Measurements from ENCODE around the gene SPATA31C2.
"Not testable (repeated sequence)": the region's sequence is repeated elsewhere in the genome, so short reads cannot be mapped to it uniquely, and the experiment has no call there.

The SPATA31C2 gene

DNA sequence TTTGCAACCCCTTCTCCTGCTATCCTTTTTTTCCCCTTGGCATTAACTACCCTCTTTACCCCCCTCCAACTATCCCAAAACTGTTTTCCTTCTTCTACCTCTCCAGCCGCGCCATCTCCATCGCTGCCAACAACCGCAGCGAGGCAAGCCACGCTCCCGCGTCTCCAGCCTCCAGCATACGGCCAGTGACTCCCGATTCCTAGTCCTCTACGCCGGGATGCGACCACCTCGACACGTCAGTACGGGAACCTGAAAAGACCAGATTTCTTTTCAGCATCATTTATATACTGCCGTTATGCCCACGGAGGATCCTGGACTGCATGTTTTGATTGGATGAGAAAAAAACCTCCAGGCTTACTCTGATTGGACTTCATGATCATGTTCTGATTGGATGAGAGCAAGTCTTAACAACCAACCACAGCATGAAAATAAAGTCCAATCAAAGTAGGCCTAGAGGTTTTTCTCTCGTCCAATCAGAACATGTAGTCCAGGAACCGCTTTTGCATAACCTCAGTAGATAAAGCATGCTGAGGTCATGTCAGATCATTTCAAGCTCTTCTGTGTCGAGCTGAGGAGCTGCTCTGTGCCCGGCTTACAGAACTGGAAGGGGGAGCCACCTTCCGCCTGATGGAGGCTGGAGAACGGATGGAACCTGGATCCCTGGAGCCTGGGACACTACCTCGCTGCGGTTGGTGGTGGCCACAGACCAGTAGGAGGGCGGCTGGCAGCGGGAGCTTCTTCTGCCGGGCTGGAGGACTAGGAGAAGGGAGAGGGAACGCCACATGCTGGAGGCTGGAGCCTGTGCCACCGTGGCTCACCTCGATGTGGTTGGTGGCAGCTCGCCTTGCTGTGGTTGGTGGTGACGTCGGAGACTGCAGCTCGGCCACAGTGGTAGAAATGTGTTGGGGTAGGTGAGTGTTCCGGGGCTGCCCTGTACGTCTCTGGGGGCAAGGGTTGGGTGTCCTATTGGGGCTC, 24.8 kb downstream of the SPATA31C2 start:
- not testable (repeated sequence) for H3K4me3 ChIP-seq (ENCODE audit: low read depth, low read length); DNase-seq (ENCODE audit: low read depth)

DNA sequence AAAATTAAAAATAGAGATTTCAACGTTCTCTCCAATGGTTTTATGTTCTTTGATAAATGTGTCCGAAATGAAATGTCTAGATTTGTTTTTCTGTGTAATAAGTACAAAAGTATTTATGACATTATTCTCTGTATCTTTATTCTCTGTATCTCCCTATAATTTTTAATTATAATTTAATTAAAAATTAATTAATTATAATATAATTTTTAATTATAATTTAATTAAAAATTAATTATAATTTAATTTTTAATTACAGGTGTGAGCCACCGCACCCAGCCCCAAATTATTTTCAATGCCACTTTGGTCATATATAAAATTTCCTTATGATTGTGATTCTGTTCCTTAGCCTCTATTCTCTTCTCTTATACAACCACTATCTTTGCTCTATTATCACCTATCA, 28.2 kb downstream of the SPATA31C2 start:
- no peak for DNase-seq (ENCODE audit: low read depth)
- TF ChIP-seq, protein P1, sequence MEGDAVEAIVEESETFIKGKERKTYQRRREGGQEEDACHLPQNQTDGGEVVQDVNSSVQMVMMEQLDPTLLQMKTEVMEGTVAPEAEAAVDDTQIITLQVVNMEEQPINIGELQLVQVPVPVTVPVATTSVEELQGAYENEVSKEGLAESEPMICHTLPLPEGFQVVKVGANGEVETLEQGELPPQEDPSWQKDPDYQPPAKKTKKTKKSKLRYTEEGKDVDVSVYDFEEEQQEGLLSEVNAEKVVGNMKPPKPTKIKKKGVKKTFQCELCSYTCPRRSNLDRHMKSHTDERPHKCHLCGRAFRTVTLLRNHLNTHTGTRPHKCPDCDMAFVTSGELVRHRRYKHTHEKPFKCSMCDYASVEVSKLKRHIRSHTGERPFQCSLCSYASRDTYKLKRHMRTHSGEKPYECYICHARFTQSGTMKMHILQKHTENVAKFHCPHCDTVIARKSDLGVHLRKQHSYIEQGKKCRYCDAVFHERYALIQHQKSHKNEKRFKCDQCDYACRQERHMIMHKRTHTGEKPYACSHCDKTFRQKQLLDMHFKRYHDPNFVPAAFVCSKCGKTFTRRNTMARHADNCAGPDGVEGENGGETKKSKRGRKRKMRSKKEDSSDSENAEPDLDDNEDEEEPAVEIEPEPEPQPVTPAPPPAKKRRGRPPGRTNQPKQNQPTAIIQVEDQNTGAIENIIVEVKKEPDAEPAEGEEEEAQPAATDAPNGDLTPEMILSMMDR (IDR thresholded peaks at IDR 0.05; ENCODE audit: control insufficient read depth, extremely low read depth, insufficient read depth): no peak
- H3K4me3 ChIP-seq (ENCODE audit: low read depth, low read length): no peak overlapping the region

DNA sequence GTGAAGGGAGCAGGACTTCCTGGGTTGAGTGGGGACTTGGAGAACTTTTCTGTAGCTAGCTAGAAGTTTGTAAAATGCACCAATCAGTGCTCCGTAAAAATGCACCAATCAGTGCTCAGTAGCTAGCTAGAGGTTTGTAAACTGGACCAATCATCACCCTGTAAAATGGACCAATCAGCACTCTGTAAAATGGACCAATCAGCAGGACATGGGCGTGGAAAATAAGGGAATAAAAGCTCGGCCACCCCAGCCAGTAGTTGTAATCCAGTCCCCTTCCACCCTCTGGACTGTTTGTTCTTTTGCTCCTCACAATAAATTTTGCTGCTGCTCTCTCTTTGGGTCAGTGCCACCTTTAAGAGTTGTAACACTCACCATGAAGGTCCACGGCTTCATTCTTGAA, 29.5 kb downstream of the SPATA31C2 start:
- no peak overlapping the region for H3K4me3 ChIP-seq (ENCODE audit: low read depth, low read length)
- TF ChIP-seq, protein P1 (IDR thresholded peaks at IDR 0.05; ENCODE audit: control insufficient read depth, extremely low read depth, insufficient read depth): no peak
- no peak for DNase-seq (ENCODE audit: low read depth)

GRCh38 chr9:88106492-88106891, 31.8 kb downstream of the SPATA31C2 start:
- DNase-seq (ENCODE audit: low read depth): peak; percentile 15
- H3K4me3 ChIP-seq (ENCODE audit: low read depth, low read length): no peak overlapping the region
- TF ChIP-seq, protein P1 (IDR thresholded peaks at IDR 0.05; ENCODE audit: control insufficient read depth, extremely low read depth, insufficient read depth): peak; percentile 80

DNA sequence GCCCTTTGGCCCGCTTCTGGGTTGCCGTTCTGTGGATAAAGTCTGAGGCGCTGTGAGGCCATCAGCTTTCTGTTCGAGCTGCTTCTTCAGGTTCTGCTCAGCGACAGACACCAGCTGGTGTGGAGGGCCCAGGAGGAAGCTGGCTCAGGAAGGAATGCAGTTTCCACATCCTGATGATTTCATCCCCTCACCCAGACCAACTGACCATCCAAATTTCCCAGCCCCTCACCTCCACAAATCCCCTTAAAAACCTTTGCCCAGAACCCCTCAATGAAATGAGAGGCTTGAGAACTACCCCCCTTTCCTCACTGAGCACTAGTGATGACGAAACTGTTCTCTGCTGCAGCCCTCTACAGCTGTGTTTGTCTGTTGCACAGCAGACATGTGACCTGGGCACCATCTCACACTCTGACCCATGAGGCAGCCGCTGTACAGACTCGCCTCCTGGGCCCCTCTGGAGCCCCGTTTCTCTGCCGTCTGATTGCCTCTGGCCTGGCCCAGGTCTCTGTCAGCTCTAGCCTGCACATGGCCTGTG, 45.4 kb downstream of the SPATA31C2 start:
- no peak for DNase-seq (ENCODE audit: low read depth)
- no peak overlapping the region for H3K4me3 ChIP-seq (ENCODE audit: low read depth, low read length)
- TF ChIP-seq, protein P1 (IDR thresholded peaks at IDR 0.05; ENCODE audit: control insufficient read depth, extremely low read depth, insufficient read depth): no peak

DNA sequence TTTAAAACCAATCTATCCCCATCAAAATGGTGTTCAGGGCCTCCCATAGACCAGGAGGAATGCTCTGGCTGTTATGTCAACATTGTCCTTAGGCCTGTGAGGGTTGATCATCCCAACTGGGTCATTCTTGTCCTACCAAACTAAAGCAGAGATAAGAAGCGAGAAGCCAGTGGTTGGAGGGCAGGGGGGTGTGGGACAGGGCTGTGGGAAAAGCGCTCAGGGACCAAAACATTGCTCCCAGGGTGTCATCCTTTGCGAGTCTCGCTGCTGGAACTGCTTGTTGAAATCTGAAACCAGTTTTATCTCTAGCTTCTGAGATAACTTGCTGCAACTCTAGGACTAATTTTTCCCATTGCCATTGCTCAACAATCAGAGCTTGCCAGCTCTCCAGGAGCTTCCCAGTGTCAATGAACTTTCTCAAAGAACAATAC, 48.1 kb downstream of the SPATA31C2 start:
- TF ChIP-seq, protein P1 (IDR thresholded peaks at IDR 0.05; ENCODE audit: control insufficient read depth, extremely low read depth, insufficient read depth): no peak
- no peak for DNase-seq (ENCODE audit: low read depth)
- H3K4me3 ChIP-seq (ENCODE audit: low read depth, low read length): no peak overlapping the region

DNA sequence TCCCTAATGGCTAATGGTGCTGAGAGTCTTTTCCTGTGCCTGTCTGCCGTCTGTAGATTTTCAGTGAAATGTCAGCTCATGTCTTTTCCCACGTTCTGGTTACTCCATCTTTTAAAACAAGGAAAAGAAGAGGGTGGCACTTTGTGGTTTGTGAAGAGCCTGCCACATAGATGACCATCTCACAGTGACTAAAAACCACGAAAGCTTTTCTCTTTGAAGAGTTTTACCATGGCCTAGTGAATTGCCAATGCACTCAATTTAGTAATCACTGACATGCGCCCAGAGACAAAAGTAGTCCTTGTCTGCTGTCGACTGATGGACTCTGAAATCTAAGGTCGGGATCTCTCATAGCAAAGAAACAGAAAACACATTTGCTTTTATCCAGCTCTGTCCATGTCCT, 50.4 kb downstream of the SPATA31C2 start:
- H3K4me3 ChIP-seq (ENCODE audit: low read depth, low read length): no peak overlapping the region
- DNase-seq (ENCODE audit: low read depth): no peak
- TF ChIP-seq, protein P1 (IDR thresholded peaks at IDR 0.05; ENCODE audit: control insufficient read depth, extremely low read depth, insufficient read depth): no peak

Measured in LNCaP clone FGC (cell line).